ENCODE measurements around the gene GSS.

GSS gene

GRCh38 chr20:34923414-34923813 is 32.2 kb downstream of the GSS start:
- DNase-seq (ENCODE audit: low read depth), result no peak
- no peak overlapping the region for H3K4me3 ChIP-seq (ENCODE audit: low read depth, low read length)
- TF ChIP-seq, protein P1, sequence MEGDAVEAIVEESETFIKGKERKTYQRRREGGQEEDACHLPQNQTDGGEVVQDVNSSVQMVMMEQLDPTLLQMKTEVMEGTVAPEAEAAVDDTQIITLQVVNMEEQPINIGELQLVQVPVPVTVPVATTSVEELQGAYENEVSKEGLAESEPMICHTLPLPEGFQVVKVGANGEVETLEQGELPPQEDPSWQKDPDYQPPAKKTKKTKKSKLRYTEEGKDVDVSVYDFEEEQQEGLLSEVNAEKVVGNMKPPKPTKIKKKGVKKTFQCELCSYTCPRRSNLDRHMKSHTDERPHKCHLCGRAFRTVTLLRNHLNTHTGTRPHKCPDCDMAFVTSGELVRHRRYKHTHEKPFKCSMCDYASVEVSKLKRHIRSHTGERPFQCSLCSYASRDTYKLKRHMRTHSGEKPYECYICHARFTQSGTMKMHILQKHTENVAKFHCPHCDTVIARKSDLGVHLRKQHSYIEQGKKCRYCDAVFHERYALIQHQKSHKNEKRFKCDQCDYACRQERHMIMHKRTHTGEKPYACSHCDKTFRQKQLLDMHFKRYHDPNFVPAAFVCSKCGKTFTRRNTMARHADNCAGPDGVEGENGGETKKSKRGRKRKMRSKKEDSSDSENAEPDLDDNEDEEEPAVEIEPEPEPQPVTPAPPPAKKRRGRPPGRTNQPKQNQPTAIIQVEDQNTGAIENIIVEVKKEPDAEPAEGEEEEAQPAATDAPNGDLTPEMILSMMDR (IDR thresholded peaks at IDR 0.05; ENCODE audit: low read depth, low read length, missing control alignments), result no peak

DNA sequence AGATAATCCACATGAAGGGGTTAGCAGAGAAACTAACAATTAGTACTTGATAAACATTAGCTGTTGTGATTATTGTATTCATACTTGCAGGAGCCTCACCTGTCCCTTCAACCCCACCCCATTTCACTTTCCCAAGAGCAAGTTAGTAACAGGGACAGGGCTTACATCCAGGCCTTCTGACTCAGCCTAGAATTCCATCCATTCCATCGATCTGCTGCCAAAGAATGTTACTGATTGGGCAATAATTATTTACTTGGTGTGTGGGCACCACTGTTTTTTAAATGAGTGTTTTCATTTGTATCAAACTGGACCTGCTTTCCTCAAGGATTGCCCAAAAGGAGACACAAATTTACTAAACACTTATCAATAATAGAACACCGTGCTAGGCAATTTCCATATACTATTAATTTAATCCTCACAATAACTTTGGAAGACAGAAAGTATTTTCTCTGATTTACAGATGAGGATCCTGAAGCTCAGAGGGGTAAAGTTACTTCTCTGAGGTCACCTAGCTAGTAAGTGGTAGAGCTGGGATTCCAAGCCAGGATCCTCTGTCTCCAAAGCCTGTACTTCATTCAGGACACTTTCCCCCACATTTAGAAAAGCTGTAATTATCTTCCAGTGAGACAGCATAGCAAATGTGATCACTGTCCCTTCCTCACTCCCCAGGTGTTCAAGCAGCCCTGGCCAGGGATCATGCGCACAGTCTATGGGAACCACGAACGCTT is 32.8 kb downstream of the GSS start:
- TF ChIP-seq, protein P1 (IDR thresholded peaks at IDR 0.05; ENCODE audit: low read depth, low read length, missing control alignments), result no peak
- H3K4me3 ChIP-seq (ENCODE audit: low read depth, low read length), result no peak overlapping the region
- DNase-seq (ENCODE audit: low read depth), result no peak

GRCh38 chr20:34921436-34921835 is 34.2 kb downstream of the GSS start:
- H3K4me3 ChIP-seq (ENCODE audit: low read depth, low read length), result no peak overlapping the region
- TF ChIP-seq, protein P1 (IDR thresholded peaks at IDR 0.05; ENCODE audit: low read depth, low read length, missing control alignments), result no peak
- DNase-seq (ENCODE audit: low read depth), result no peak

DNA sequence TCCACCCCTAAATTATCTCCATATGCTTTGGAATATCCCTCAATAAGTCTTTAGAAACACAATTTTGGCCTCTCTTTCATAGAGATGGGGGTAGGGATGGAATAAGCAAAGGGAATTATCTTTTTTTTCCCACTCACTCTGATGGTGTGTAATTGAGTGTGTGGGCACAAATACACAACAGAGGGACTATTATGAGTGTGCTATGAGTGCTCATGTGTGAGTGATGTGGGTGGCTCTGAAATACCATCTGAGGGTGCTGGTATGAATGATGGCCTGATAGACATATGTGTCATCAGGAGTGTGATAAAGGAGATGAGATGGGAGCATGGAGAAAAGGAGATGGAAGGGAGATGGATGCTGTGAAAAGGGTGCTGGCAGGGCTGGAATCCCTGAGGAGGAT is 35.6 kb downstream of the GSS start:
- DNase-seq (ENCODE audit: low read depth), result no peak
- TF ChIP-seq, protein P1 (IDR thresholded peaks at IDR 0.05; ENCODE audit: low read depth, low read length, missing control alignments), result no peak
- no peak overlapping the region for H3K4me3 ChIP-seq (ENCODE audit: low read depth, low read length)

- H3K4me3 ChIP-seq (ENCODE audit: low read depth, low read length), result no peak overlapping the region
- TF ChIP-seq, protein P1 (IDR thresholded peaks at IDR 0.05; ENCODE audit: low read depth, low read length, missing control alignments), result no peak
- DNase-seq (ENCODE audit: low read depth), result no peak
These were observed 38.7 kb downstream of the GSS start for GRCh38 chr20:34916774-34917354.

- no peak overlapping the region for H3K4me3 ChIP-seq (ENCODE audit: low read depth, low read length)
- DNase-seq (ENCODE audit: low read depth), result no peak
- TF ChIP-seq, protein P1 (IDR thresholded peaks at IDR 0.05; ENCODE audit: low read depth, low read length, missing control alignments), result no peak
These were observed 39.7 kb downstream of the GSS start for GRCh38 chr20:34915749-34916455.
